H1 (cell line): ENCODE measurements around the gene DSCAM. TPM values are rescaled to one million over a fixed set of nuclear protein-coding genes. Genes with fewer than 3 reads are reported as not detected.

Experiments
- CTCF ChIA-PET: fragments of 300-600 bp; sonication (Branson Sonifier 250); formaldehyde crosslinking; loops from one replicate; lab custom pipeline; 2021; ENCODE audit not compliant: partially characterized antibody; lab: Charles Lee
- POLR2A ChIA-PET: fragments of 300-600 bp; sonication (Branson Sonifier 250); formaldehyde crosslinking; loops from one replicate; lab custom pipeline; 2021; ENCODE audit warnings: inconsistent platforms; ENCODE audit not compliant: partially characterized antibody; lab: Charles Lee
- DNase-seq, 2 experiments: peaks; one replicate each; pipeline versions ENCODE4 v3.0.0 to v3.0.0-alpha.2; 2010 to 2022; ENCODE audit warnings: low spot score in 2 of 2, low read depth in 1 of 2, mixed read lengths in 1 of 2
- FAIRE-seq: peaks from 2 replicates; lab custom pipeline; 2011; peaks lifted over from hg19 to GRCh38; lab: Jason Lieb, UNC
- H2AFZ ChIP-seq: 2 replicates; pipeline ENCODE4 v1.8.1; 2012; ENCODE audit warnings: low read length, inconsistent platforms
- H2AK5ac ChIP-seq: 2 replicates; pipeline ENCODE4 v1.6.1; 2013; ENCODE audit warnings: low read depth, low read length
- H2BK120ac ChIP-seq: replicated peaks from 2 replicates; pipeline ENCODE3; 2013; ENCODE audit warnings: low read depth, low read length, inconsistent platforms
- H2BK12ac ChIP-seq: 2 replicates; pipeline ENCODE4 v1.6.1; 2013; ENCODE audit warnings: low read depth, low read length
- H2BK15ac ChIP-seq: 2 replicates; pipeline ENCODE4 v1.6.1; 2013; ENCODE audit warnings: low read length
- H2BK20ac ChIP-seq: 2 replicates; pipeline ENCODE4 v1.6.1; 2013; ENCODE audit warnings: low read length
- H2BK5ac ChIP-seq: 2 replicates; pipeline ENCODE4 v1.6.1; 2013; ENCODE audit warnings: low read depth, low read length
- H3K14ac ChIP-seq: 2 replicates; pipeline ENCODE4 v1.6.1; 2013; ENCODE audit warnings: inconsistent platforms; ENCODE audit not compliant: insufficient read length
- H3K18ac ChIP-seq: 2 replicates; pipeline ENCODE4 v1.6.1; 2013; ENCODE audit warnings: low read length; ENCODE audit errors: extremely low read depth
- H3K23ac ChIP-seq: 2 replicates; pipeline ENCODE4 v1.6.1; 2013; ENCODE audit warnings: inconsistent platforms; ENCODE audit not compliant: insufficient read length
- H3K23me2 ChIP-seq: 2 replicates; pipeline ENCODE4 v1.6.1; 2013; ENCODE audit warnings: low read depth, low read length
- H3K27ac ChIP-seq: 2 replicates; pipeline ENCODE4 v1.6.1; 2011; ENCODE audit warnings: low read depth, low read length, inconsistent platforms
- H3K27me3 ChIP-seq, 4 experiments: replicated peaks in 1 of 4; 1 replicate in 1 of 4; 2 replicates in 3 of 4; pipeline versions ENCODE4 v1.6.1 to v1.8.1; 2011 to 2013; ENCODE audit warnings: low read length in 3 of 4, mild to moderate bottlenecking in 3 of 4, inconsistent platforms in 2 of 4, mixed read lengths in 2 of 4, moderate library complexity in 1 of 4; ENCODE audit not compliant: control insufficient read depth in 3 of 4, insufficient read depth in 3 of 4; ENCODE audit errors: extremely low read depth in 1 of 4
- H3K36me3 ChIP-seq, 4 experiments: 2 replicates each; pipeline versions ENCODE4 v1.6.1 to v1.8.1; 2011 to 2013; ENCODE audit warnings: mild to moderate bottlenecking in 4 of 4, low read length in 3 of 4, moderate library complexity in 2 of 4, control low read depth in 1 of 4, inconsistent platforms in 1 of 4; ENCODE audit not compliant: insufficient read depth in 4 of 4, control insufficient read depth in 2 of 4
- H3K4ac ChIP-seq: replicated peaks from 2 replicates; pipeline ENCODE3; 2013; ENCODE audit warnings: low read length, low read depth, mixed read lengths, inconsistent platforms; ENCODE audit not compliant: insufficient read length
- H3K4me1 ChIP-seq, 4 experiments: replicated peaks in 1 of 4; 1 replicate in 1 of 4; 2 replicates in 3 of 4; pipeline versions ENCODE4 v1.6.1 to v1.8.1; 2011 to 2013; ENCODE audit warnings: low read length in 3 of 4, inconsistent platforms in 2 of 4, mixed read lengths in 1 of 4; ENCODE audit not compliant: insufficient read depth in 4 of 4, control insufficient read depth in 3 of 4
- H3K4me2 ChIP-seq, 2 experiments: 2 replicates each; pipeline versions ENCODE4 v1.6.1 to v1.8.1; 2011 to 2013; ENCODE audit warnings: low read depth in 2 of 2, low read length in 2 of 2, control low read depth in 1 of 2, inconsistent platforms in 1 of 2, mild to moderate bottlenecking in 1 of 2; ENCODE audit not compliant: insufficient read depth in 1 of 2
- H3K4me3 ChIP-seq, 4 experiments: fragments of 200-600, 300-600 bp in 1 of 4; sonication (generic), shearing (Covaris generic), sonication (Bioruptor Twin) in 1 of 4; 2 replicates each; pipeline versions ENCODE4 v1.5.1 to v1.8.1; 2011 to 2016; ENCODE audit warnings: low read length in 4 of 4, low read depth in 3 of 4, control low read depth in 2 of 4, inconsistent platforms in 2 of 4, mild to moderate bottlenecking in 2 of 4, mixed read lengths in 1 of 4, moderate library complexity in 1 of 4; ENCODE audit not compliant: insufficient read depth in 2 of 4; ENCODE audit errors: extremely low read depth in 1 of 4
- H3K56ac ChIP-seq: replicated peaks from 2 replicates; pipeline ENCODE3; 2013; ENCODE audit warnings: low read depth, mild to moderate bottlenecking, mixed read lengths, low read length, inconsistent platforms; ENCODE audit not compliant: insufficient read length
- H3K79me1 ChIP-seq: 2 replicates; pipeline ENCODE4 v1.6.1; 2013; ENCODE audit warnings: low read depth, low read length, control low read depth
- H3K79me2 ChIP-seq, 2 experiments: 2 replicates each; pipeline versions ENCODE4 v1.6.1 to v1.8.1; 2012 to 2013; ENCODE audit warnings: low read length in 2 of 2, mild to moderate bottlenecking in 2 of 2, inconsistent platforms in 1 of 2; ENCODE audit not compliant: insufficient read depth in 2 of 2, control insufficient read depth in 1 of 2
- H3K9ac ChIP-seq, 4 experiments: replicated peaks in 1 of 4; 1 replicate in 1 of 4; 2 replicates in 3 of 4; pipeline versions ENCODE4 v1.6.1 to v1.8.1; 2011 to 2013; ENCODE audit warnings: low read depth in 3 of 4, low read length in 3 of 4, control low read depth in 2 of 4, mild to moderate bottlenecking in 2 of 4, moderate library complexity in 2 of 4, inconsistent platforms in 1 of 4; ENCODE audit errors: extremely low read depth in 1 of 4
- H3K9me3 ChIP-seq, 2 experiments: 2 replicates each; pipeline versions ENCODE4 v1.6.1 to v1.8.1; 2012 to 2013; ENCODE audit warnings: mild to moderate bottlenecking in 2 of 2, moderate library complexity in 2 of 2, control low read depth in 1 of 2, inconsistent platforms in 1 of 2, low read depth in 1 of 2, low read length in 1 of 2, mixed read lengths in 1 of 2; ENCODE audit not compliant: insufficient read depth in 2 of 2
- H4K20me1 ChIP-seq, 2 experiments: replicated peaks in 1 of 2; 2 replicates each; pipeline versions ENCODE3 to v1.8.1; 2011 to 2013; ENCODE audit warnings: inconsistent platforms in 2 of 2, low read length in 2 of 2, mild to moderate bottlenecking in 1 of 2; ENCODE audit not compliant: insufficient read depth in 2 of 2, control insufficient read depth in 1 of 2
- H4K5ac ChIP-seq: 2 replicates; pipeline ENCODE4 v1.6.1; 2013; ENCODE audit warnings: low read length, low read depth, mixed read lengths, inconsistent platforms; ENCODE audit not compliant: insufficient read length
- H4K8ac ChIP-seq: 2 replicates; pipeline ENCODE4 v1.8.0; 2013; ENCODE audit warnings: mild to moderate bottlenecking, moderate library complexity, low read length, inconsistent platforms; ENCODE audit not compliant: insufficient read depth; ENCODE audit errors: extremely low read depth
- H4K91ac ChIP-seq: replicated peaks from 2 replicates; pipeline ENCODE3; 2013; ENCODE audit warnings: low read length, mixed read lengths, inconsistent platforms; ENCODE audit not compliant: insufficient read length
- BACH1 ChIP-seq: IDR thresholded peaks from 2 replicates; pipeline ENCODE4 v1.6.1; 2012; ENCODE audit warnings: low read length, improper control_type of control experiment
- CBX5 ChIP-seq: fragments of 300-800, 300-1000 bp; sonication (generic); IDR thresholded peaks from 2 replicates; pipeline ENCODE4 v1.7.1; 2016; ENCODE audit warnings: antibody characterized with exemption, low read length, low read depth
- CBX8 ChIP-seq: fragments of 300-800, 300-1000 bp; sonication (generic); IDR thresholded peaks from 2 replicates; pipeline ENCODE4 v1.7.1; 2016; ENCODE audit warnings: low read depth, low read length, borderline replicate concordance
- CHD2 ChIP-seq: IDR thresholded peaks from 2 replicates; pipeline ENCODE4 v1.6.1; 2012; ENCODE audit warnings: low read length, improper control_type of control experiment
- CTBP2 ChIP-seq: IDR thresholded peaks from 2 replicates; pipeline ENCODE4 v1.7.0; 2011; ENCODE audit warnings: borderline replicate concordance, mild to moderate bottlenecking, moderate library complexity, mixed read lengths, low read length; ENCODE audit not compliant: insufficient read depth, insufficient read length
- HDAC6 ChIP-seq: IDR thresholded peaks from one replicate; pipeline ENCODE4 v1.7.1; 2012; ENCODE audit warnings: low read depth, mild to moderate bottlenecking, inconsistent platforms, low read length, moderate library complexity
- KDM5A ChIP-seq: fragments of 200-600 bp; IDR thresholded peaks from 2 replicates; pipeline ENCODE4 v1.7.1; 2012; ENCODE audit warnings: mild to moderate bottlenecking, low read length, inconsistent platforms, mixed read lengths
- ZNF274 ChIP-seq: IDR thresholded peaks from 2 replicates; pipeline ENCODE4 v1.7.0; 2012; ENCODE audit warnings: low read length, borderline replicate concordance; ENCODE audit errors: extremely low read depth
- WGBS, 2 experiments: shearing (Covaris generic) in 1 of 2; methylation state at CpG; one replicate each; pipeline versions ENCODE4 v1.1.6 to v1.1.7; 2013 to 2015; ENCODE audit warnings: low lambda C conversion rate in 2 of 2, mixed read lengths in 2 of 2, inconsistent platforms in 1 of 2, low coverage in 1 of 2, missing lambda C conversion rate in 1 of 2; ENCODE audit not compliant: insufficient replicate concordance in 2 of 2, insufficient coverage in 1 of 2, insufficient read length in 1 of 2; ENCODE audit errors: extremely low coverage in 1 of 2, missing lambda C conversion rate in 1 of 2; 5-methylcytosine and 5-hydroxymethylcytosine counted together
- polyA plus RNA-seq, 7 experiments: library from polyadenylated mRNA; depleted of rRNA in 3 of 7; stranded (reverse) in 5 of 7; unstranded in 2 of 7; fragments of >200 nt in 5 of 7; fragments of 200-250 nt in 2 of 7; gene quantifications; 1 replicate in 5 of 7; 2 replicates in 1 of 7; 4 replicates in 1 of 7; pipeline versions ENCODE4 v1.2.1 to v1.2.3, GENCODE V29; 2011 to 2013; ENCODE audit warnings: missing spikeins in 2 of 7, mixed read lengths in 2 of 7
- total RNA-seq: library from RNA; stranded (reverse); fragmentation: NEBNext Ultra II Directional; extraction: Animal tissue kit (Norgen Biotek cat#: 25700); gene quantifications from 2 replicates; pipeline ENCODE4 v1.2.1, GENCODE V29; 2021
- TF ChIP-seq, protein P1 (sequence below), 3 experiments: IDR thresholded peaks; 1 replicate in 2 of 3; 2 replicates in 1 of 3; pipeline versions ENCODE4 v1.5.1 to v1.6.1; 2011; ENCODE audit warnings: low read length in 3 of 3, mild to moderate bottlenecking in 3 of 3, inconsistent platforms in 2 of 3, low read depth in 1 of 3, moderate library complexity in 1 of 3; ENCODE audit not compliant: insufficient read depth in 1 of 3; ENCODE audit errors: control extremely low read depth in 1 of 3
- TF ChIP-seq, protein P2 (sequence below): IDR thresholded peaks from 2 replicates; pipeline ENCODE4 v1.6.1; 2012; ENCODE audit warnings: inconsistent platforms

Gene DSCAM
- total and polyA plus RNA-seq, 2 of the 8 experiments (the other 6 are each of a cell fraction or from before 2014, with no cell fraction given) = 0.02 to 0.15 TPM

GRCh38 chr21:40620386-40621145 is 226.4 kb downstream of the DSCAM start:
- no peak overlapping the region for H2BK12ac ChIP-seq
- H2BK120ac ChIP-seq = no peak overlapping the region
- no peak overlapping the region for H4K5ac ChIP-seq
- H3K23me2 ChIP-seq = no peaks in the 10 kb centered on the region
- H3K4ac ChIP-seq = no peak overlapping the region
- no peak overlapping the region for H3K56ac ChIP-seq
- no peak overlapping the region for H4K8ac ChIP-seq
- CTCF ChIA-PET = interaction anchor here (0.6 kb wide), 1 partner anchor 221 kb away, joined by 3 read pairs; no protein-coding TSS in a partner anchor
- no peak overlapping the region for H4K91ac ChIP-seq
- POLR2A ChIA-PET = no interaction called here
- no peak overlapping the region for H3K23ac ChIP-seq
- DNase-seq (no peak), FAIRE-seq (no peak)
- H3K27me3 ChIP-seq = no peaks in the 10 kb centered on the region
- no peak overlapping the region for H3K4me2 ChIP-seq
- H3K14ac ChIP-seq = no peak overlapping the region
- no peak overlapping the region for H2BK20ac ChIP-seq
- H3K79me2 ChIP-seq = no peaks in the 10 kb centered on the region
- H2AK5ac ChIP-seq = no peak overlapping the region
- no peak overlapping the region for H3K9ac ChIP-seq
- no peak overlapping the region for H2AFZ ChIP-seq
- no peak overlapping the region for H3K27ac ChIP-seq
- no peak overlapping the region for H3K4me3 ChIP-seq
- peaks cover 0 to 11% (median 9%) of the 10 kb centered on the region in 4 experiments; a peak in 5 of 7 replicates for H3K4me1 ChIP-seq
- H3K36me3 ChIP-seq = no peaks in the 10 kb centered on the region
- no peaks in the 10 kb centered on the region for H4K20me1 ChIP-seq
- no peak overlapping the region for H2BK15ac ChIP-seq
- H2BK5ac ChIP-seq = no peak overlapping the region
- H3K9me3 ChIP-seq = no peaks in the 10 kb centered on the region
- 91% methylated on average over 7 of the region's 7 CpGs; no CpG with 5 or more reads in 1 of the 2 experiments for WGBS, 2 experiments
- H3K18ac ChIP-seq = no peak overlapping the region
- H3K79me1 ChIP-seq = no peaks in the 10 kb centered on the region
- TF ChIP-seq BACH1 (no peak), ZNF274 (no peak), HDAC6 (no peak), CBX5 (no peak), CBX8 (no peak), CTBP2 (no peak), KDM5A (no peak), CHD2 (no peak)
- TF ChIP-seq, protein P1, sequence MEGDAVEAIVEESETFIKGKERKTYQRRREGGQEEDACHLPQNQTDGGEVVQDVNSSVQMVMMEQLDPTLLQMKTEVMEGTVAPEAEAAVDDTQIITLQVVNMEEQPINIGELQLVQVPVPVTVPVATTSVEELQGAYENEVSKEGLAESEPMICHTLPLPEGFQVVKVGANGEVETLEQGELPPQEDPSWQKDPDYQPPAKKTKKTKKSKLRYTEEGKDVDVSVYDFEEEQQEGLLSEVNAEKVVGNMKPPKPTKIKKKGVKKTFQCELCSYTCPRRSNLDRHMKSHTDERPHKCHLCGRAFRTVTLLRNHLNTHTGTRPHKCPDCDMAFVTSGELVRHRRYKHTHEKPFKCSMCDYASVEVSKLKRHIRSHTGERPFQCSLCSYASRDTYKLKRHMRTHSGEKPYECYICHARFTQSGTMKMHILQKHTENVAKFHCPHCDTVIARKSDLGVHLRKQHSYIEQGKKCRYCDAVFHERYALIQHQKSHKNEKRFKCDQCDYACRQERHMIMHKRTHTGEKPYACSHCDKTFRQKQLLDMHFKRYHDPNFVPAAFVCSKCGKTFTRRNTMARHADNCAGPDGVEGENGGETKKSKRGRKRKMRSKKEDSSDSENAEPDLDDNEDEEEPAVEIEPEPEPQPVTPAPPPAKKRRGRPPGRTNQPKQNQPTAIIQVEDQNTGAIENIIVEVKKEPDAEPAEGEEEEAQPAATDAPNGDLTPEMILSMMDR (IDR thresholded peaks at IDR 0.05; ENCODE audit: control extremely low read depth in 1 of 3, insufficient read depth in 1 of 3, low read depth in 1 of 3, low read length in 3 of 3) = no peak
- TF ChIP-seq, protein P2, sequence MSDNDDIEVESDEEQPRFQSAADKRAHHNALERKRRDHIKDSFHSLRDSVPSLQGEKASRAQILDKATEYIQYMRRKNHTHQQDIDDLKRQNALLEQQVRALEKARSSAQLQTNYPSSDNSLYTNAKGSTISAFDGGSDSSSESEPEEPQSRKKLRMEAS = no peak
